Superior temporal gyrus (tissue), 1 donor: Measurements from ENCODE around the gene TEX48.

Experiments
- DNase-seq: peaks from one replicate; pipeline ENCODE4 v3.0.0-alpha.2; 2016; ENCODE audit errors: extremely low spot score

The TEX48 gene

DNA sequence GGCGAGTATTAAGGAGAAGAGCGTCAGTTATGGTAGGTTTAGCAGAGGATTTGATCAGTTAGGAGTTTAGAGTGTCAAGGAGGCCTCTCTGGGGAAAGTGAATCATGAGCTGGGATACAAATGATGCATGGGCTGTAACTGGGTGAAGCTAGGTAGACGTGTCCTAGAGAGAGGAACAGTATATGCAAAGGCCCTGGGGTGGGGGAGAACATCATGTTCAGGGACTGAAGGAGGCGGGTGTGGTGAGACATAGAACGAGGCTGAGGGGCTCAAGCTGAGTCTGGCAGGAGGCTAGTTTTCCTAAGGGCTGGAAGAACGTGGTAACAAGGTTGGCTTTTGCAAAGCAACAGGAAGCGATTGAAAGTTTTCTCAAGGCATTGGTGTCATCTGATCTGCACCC, 60.4 kb downstream of the TEX48 start:
- no peak for DNase-seq

DNA sequence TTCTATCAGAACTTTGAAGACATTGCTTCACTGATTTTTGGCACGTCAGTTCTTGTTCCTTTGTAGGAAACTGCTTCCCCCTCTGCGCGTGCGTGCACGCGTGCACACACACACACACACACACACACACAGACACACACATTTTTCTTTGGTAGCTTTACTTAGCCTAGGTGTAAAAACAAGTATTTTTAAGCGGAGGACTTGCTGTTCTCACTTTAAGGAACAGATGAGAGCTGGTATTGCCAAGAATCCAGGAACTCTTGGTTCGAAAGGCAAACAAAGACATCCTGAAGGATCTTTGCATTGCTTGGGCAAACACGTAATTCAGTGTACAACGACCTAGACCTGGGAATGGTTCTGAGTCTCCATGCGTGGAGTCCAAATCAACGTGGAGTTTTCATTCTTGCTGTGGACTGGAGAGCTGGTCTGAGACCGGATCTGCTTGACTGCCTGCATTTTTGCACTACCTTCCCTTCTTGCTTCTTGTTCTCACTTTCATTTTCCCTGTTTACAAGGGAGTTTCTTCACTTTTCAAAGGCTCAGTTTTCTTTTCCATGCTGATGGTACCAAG, 62.7 kb downstream of the TEX48 start:
- peak; percentile 72 for DNase-seq

DNA sequence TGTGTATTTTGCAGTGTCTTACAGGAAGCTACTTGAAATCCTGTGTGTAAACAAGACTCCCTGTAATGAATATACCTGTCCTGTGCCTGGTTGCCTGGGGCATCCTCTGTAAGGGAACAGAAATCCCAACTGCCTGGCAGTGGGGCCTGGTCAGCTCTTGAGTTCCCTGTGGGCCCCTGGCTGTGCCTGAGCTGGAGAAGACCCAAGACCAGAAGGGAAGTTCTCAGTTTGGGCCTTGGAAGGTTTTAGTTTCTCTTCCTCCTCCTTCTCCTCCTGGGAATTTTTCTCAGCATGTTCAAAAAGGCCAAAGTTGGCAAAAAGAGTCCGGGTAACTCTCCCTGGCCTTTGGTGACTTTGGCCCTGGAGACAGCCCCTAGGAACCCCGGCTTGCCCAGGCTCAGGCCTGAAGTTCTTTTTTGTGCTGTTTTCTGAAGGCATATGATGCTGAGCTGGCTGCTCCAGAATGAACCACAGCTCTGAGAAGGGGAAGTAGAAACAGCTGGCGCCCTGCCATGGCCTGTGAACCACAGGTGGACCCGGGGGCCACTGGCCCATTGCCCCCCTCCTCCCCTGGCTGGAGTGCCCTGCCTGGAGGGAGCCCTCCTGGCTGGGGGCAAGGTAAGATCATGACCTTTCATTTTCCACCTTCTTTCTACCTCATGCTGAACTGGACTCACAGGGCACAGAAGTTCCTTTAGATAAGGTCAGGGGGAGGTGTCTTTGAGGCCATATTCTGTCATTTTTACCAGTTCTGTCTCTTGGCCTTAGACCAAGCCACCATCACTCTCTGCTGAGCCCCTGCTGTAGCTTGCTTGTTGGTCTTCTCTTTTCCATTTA, 65.1 kb downstream of the TEX48 start:
- no peak for DNase-seq
